ENCODE results near the gene TOMM40.

GRCh38 chr19:44912854-44913253 lies 21.8 kb downstream of the TOMM40 start:
- TF ChIP-seq CTCF (IDR thresholded peaks at IDR 0.05), result peak in 1 of 3 donors; percentile 71
- no peak for TF ChIP-seq POLR2A (IDR thresholded peaks at IDR 0.05)
